HepG2 (cell line): ENCODE measurements around the gene NLGN2.

Source experiments
- ELF4 ChIP-seq: sonication (generic); formaldehyde crosslinking; IDR thresholded peaks from 2 replicates; pipeline ENCODE4 v1.5.0; 2020; ENCODE audit warnings: missing genetic modification reagents, mild to moderate bottlenecking, moderate library complexity, borderline replicate concordance
- FLYWCH1 ChIP-seq: sonication (generic); formaldehyde crosslinking; IDR thresholded peaks from 2 replicates; pipeline ENCODE4 v1.8.1; 2023; ENCODE audit warnings: mild to moderate bottlenecking, missing genetic modification reagents
- HBP1 ChIP-seq: IDR thresholded peaks from 2 replicates; pipeline ENCODE4 v1.6.1; 2016; ENCODE audit warnings: low read depth, control low read depth
- HDAC2 ChIP-seq: sonication (generic); formaldehyde crosslinking; IDR thresholded peaks from 2 replicates; pipeline ENCODE4 v1.4.0; 2020; ENCODE audit warnings: missing genetic modification reagents
- KLF11 ChIP-seq: IDR thresholded peaks from 2 replicates; pipeline ENCODE4 v1.6.1; 2016; ENCODE audit warnings: missing compliant biosample characterization
- POLR2AphosphoS5 ChIP-seq: IDR thresholded peaks from 2 replicates; pipeline ENCODE4 v1.6.1; 2012; ENCODE audit warnings: low read depth, low read length
- SP1 ChIP-seq, 2 experiments: fragments of 450-650 bp in 1 of 2; sonication (generic) in 1 of 2; formaldehyde crosslinking in 1 of 2; IDR thresholded peaks; 2 replicates each; pipeline versions ENCODE4 v1.4.0 to v1.6.1; 2016 to 2020; ENCODE audit warnings: missing genetic modification reagents in 1 of 2
- ZNF33A ChIP-seq: sonication (generic); formaldehyde crosslinking; IDR thresholded peaks from 2 replicates; pipeline ENCODE4 v1.5.1; 2020; ENCODE audit warnings: missing genetic modification reagents, mild to moderate bottlenecking, moderate library complexity, borderline replicate concordance

GRCh38 chr17:7466318-7466638, 58.6 kb downstream of the NLGN2 start:
- no peak for TF ChIP-seq HDAC2 (CRISPR knock-in tag)
- TF ChIP-seq FLYWCH1 (CRISPR knock-in tag): no peak
- no peak for TF ChIP-seq ZNF33A (CRISPR knock-in tag)
- no peak for TF ChIP-seq HBP1 (CRISPR knock-in tag)
- no peak for TF ChIP-seq KLF11 (CRISPR knock-in tag)
- no peak for TF ChIP-seq ELF4 (CRISPR knock-in tag)
- TF ChIP-seq POLR2AphosphoS5: no peak
- TF ChIP-seq SP1 (IDR thresholded peaks at IDR 0.05): no peak
- TF ChIP-seq SP1 (CRISPR knock-in tag; IDR thresholded peaks at IDR 0.05): no peak
